H1 (cell line): ENCODE results near the gene SEC14L5. TPM values are rescaled to one million over a fixed set of nuclear protein-coding genes. Genes with fewer than 3 reads are reported as not detected.

Source experiments
- CHD7 ChIP-seq: fragments of 300-600 bp; sonication (generic); IDR thresholded peaks from 2 replicates; pipeline ENCODE4 v1.7.1; 2012; ENCODE audit warnings: low read length, moderate library complexity, mild to moderate bottlenecking, inconsistent platforms; ENCODE audit not compliant: insufficient replicate concordance
- E2F6 ChIP-seq: IDR thresholded peaks from 2 replicates; pipeline ENCODE4 v1.6.1; 2012; ENCODE audit warnings: inconsistent platforms
- GABPA ChIP-seq: IDR thresholded peaks from 2 replicates; pipeline ENCODE4 v1.6.1; 2011; ENCODE audit warnings: mild to moderate bottlenecking, low read length, moderate library complexity, borderline replicate concordance; ENCODE audit not compliant: insufficient read depth
- HDAC6 ChIP-seq: IDR thresholded peaks from one replicate; pipeline ENCODE4 v1.7.1; 2012; ENCODE audit warnings: low read depth, mild to moderate bottlenecking, inconsistent platforms, low read length, moderate library complexity
- JUN ChIP-seq: IDR thresholded peaks from 2 replicates; pipeline ENCODE4 v1.6.1; 2011; ENCODE audit warnings: low read depth, mild to moderate bottlenecking, improper control_type of control experiment, low read length
- polyA plus RNA-seq, 7 experiments: library from polyadenylated mRNA; depleted of rRNA in 3 of 7; stranded (reverse) in 5 of 7; unstranded in 2 of 7; fragments of >200 nt in 5 of 7; fragments of 200-250 nt in 2 of 7; gene quantifications; 1 replicate in 5 of 7; 2 replicates in 1 of 7; 4 replicates in 1 of 7; pipeline versions ENCODE4 v1.2.1 to v1.2.3, GENCODE V29; 2011 to 2013; ENCODE audit warnings: missing spikeins in 2 of 7, mixed read lengths in 2 of 7
- total RNA-seq: library from RNA; stranded (reverse); fragmentation: NEBNext Ultra II Directional; extraction: Animal tissue kit (Norgen Biotek cat#: 25700); gene quantifications from 2 replicates; pipeline ENCODE4 v1.2.1, GENCODE V29; 2021

Gene SEC14L5
- total and polyA plus RNA-seq, 2 of the 8 experiments (the other 6 are each of a cell fraction or from before 2014, with no cell fraction given), result 1.9 to 3.0 TPM

GRCh38 chr16:5026664-5027063, 68.5 kb downstream of the SEC14L5 start (continued):
- TF ChIP-seq CHD7 (no peak), E2F6 (no peak), JUN (no peak), HDAC6 (no peak), GABPA (no peak)
